ENCODE data around the gene DYNLT3. TPM values are rescaled to one million over a fixed set of nuclear protein-coding genes. Genes with fewer than 3 reads are reported as not detected.

The DYNLT3 gene
- total RNA-seq (ENCODE audit: low replicate concordance): 45.9 and 52.1 TPM in 2 replicates

GRCh38 chrX:37846934-37847732, at the start of gene DYNLT3:
DYNLT3 (minus strand) TSS chrX:37847571; CDS start chrX:37847510, 61 bp downstream.

Other genes with a start within 250 kb of the DYNLT3 start
- 0.15 TPM in 1 of 2 replicates, not detected in the other for gene XK, start 161.8 kb downstream of the DYNLT3 start, total RNA-seq (ENCODE audit: low replicate concordance)
- gene CYBB, start 67.5 kb downstream of the DYNLT3 start, total RNA-seq (ENCODE audit: low replicate concordance): not detected in 2 replicates
- 0.35 and 0.60 TPM in 2 replicates for gene SYTL5, start 159.0 kb upstream of the DYNLT3 start, total RNA-seq (ENCODE audit: low replicate concordance)